ENCODE measurements around the gene PHPT1. TPM values are rescaled to one million over a fixed set of nuclear protein-coding genes. Genes with fewer than 3 reads are reported as not detected.
"Not testable (repeated sequence)": the region's sequence is repeated elsewhere in the genome, so short reads cannot be mapped to it uniquely, and the experiment has no call there.

The PHPT1 gene
- 10 to 100 TPM; 42.6 to 71.0 (median 66.7) TPM for total RNA-seq

GRCh38 chr9:136849038-136849959 lies at the start of gene PHPT1:
PHPT1 (plus strand) TSS chr9:136849409; CDS start chr9:136849431, 22 bp downstream.
- peak within 1 kb of the TSS; percentile 74 to 94 (median 86) for H3K27ac ChIP-seq
- H3K4me1 ChIP-seq = peaks cover 0 to 67% (median 21%) of the 10 kb centered on the region in 4 donors
- H3K36me3 ChIP-seq = peaks cover 0 to 17% (median 0%) of the 10 kb centered on the region in 3 donors
- peak; percentile 97 for DNase-seq (ENCODE audit: low spot score in 2 of 2)
- peak within 1 kb of the TSS; percentile 51 to 85 (median 72) for H3K4me3 ChIP-seq
- peaks cover 3 to 28% of the 10 kb centered on the region in 2 donors for H3K27me3 ChIP-seq
- 1% methylated on average over 22 to 55 of the region's 77 CpGs for WGBS, 2 donors
- TF ChIP-seq POLR2A (IDR thresholded peaks at IDR 0.05) = peak; percentile 55 to 84
- peak; percentile 41 to 94 for TF ChIP-seq EP300 (IDR thresholded peaks at IDR 0.05)
- peak in 2 of 5 experiments; percentile 27 to 63 for TF ChIP-seq CTCF (IDR thresholded peaks at IDR 0.05)
- no peaks in the 10 kb centered on the region for H3K9me3 ChIP-seq

- peak overlapping the region; percentile 2 to 47 (median 29) for H3K4me3 ChIP-seq
- H3K4me1 ChIP-seq = peaks cover 0 to 35% (median 17%) of the 10 kb centered on the region in 4 donors
- H3K27ac ChIP-seq = no peak overlapping the region
- H3K36me3 ChIP-seq = peaks cover 0 to 12% (median 0%) of the 10 kb centered on the region in 3 donors
- peak; percentile 32 to 37 for DNase-seq (ENCODE audit: low spot score in 2 of 2)
- peaks cover 0 to 64% of the 10 kb centered on the region in 2 donors for H3K27me3 ChIP-seq
- no peaks in the 10 kb centered on the region for H3K9me3 ChIP-seq
- 0 to 1% methylated on average over 24 to 37 of the region's 63 CpGs for WGBS, 2 donors
- TF ChIP-seq POLR2A (IDR thresholded peaks at IDR 0.05) = no peak
Observed at GRCh38 chr9:136799854-136800657, 49.2 kb upstream of the PHPT1 start.

GRCh38 chr9:136802321-136802720 lies 46.9 kb upstream of the PHPT1 start:
- WGBS, 2 donors = 77 to 82% methylated on average over 6 of the region's 6 CpGs

DNA sequence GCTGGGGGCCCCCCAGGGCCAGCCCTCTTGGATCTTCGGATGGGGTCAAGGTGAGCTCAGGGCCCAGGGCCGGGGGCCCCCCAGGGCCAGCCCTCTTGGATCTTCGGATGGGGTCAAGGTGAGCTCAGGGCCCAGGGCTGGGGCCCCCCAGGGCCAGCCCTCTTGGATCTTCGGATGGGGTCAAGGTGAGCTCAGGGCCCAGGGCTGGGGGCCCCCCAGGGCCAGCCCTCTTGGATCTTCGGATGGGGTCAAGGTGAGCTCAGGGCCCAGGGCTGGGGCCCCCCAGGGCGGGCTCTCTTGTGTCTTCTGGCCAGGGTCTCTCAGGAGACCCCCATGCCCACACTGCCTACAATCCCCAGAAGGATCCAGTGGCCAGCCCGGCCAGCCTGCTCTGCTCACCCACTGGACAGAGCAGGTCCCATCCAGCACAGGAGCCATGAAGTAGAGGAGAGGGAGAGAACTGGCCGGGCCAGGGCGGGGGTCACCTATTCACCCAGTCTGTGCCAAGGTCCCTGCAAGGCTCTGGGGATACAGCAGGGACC lies 46.1 kb upstream of the PHPT1 start:
- H3K27me3 ChIP-seq = peaks cover 0 to 46% of the 10 kb centered on the region in 2 donors
- H3K4me3 ChIP-seq; H3K27ac ChIP-seq; DNase-seq (ENCODE audit: low spot score in 2 of 2); H3K9me3 ChIP-seq: not testable (repeated sequence)
- WGBS, 2 donors = 80 to 100% methylated on average over 3 of the region's 9 CpGs
- peaks cover 0 to 41% (median 28%) of the 10 kb centered on the region in 4 donors for H3K4me1 ChIP-seq
- H3K36me3 ChIP-seq = peaks cover 0 to 16% (median 0%) of the 10 kb centered on the region in 3 donors

More at GRCh38 chr9:136802321-136802720, 46.9 kb upstream of the PHPT1 start:
- DNase-seq (ENCODE audit: low spot score in 2 of 2) = no peak
- Histone ChIP-seq H3K4me1 (peaks cover 0 to 41% (median 28%) of the 10 kb centered on the region in 4 donors), H3K27me3 (peaks cover 0 to 53% of the 10 kb centered on the region in 2 donors), H3K4me3 (no peak overlapping the region), H3K9me3 (no peaks in the 10 kb centered on the region), H3K27ac (no peak overlapping the region), H3K36me3 (peaks cover 0 to 16% (median 0%) of the 10 kb centered on the region in 3 donors)
- TF ChIP-seq CTCF (IDR thresholded peaks at IDR 0.05) (no peak), EP300 (IDR thresholded peaks at IDR 0.05) (no peak), POLR2A (IDR thresholded peaks at IDR 0.05) (no peak)

- 96% methylated on average over 22 of the region's 22 CpGs for whole genome bisulfite sequencing, 2 donors
- Histone ChIP-seq H3K27me3 (peaks cover 0 to 38% of the 10 kb centered on the region in 2 donors), H3K4me3 (no peak overlapping the region), H3K4me1 (peaks cover 0 to 44% (median 28%) of the 10 kb centered on the region in 4 donors), H3K9me3 (no peaks in the 10 kb centered on the region), H3K36me3 (peaks cover 0 to 16% (median 0%) of the 10 kb centered on the region in 3 donors), H3K27ac (no peak overlapping the region)
- TF ChIP-seq POLR2A (IDR thresholded peaks at IDR 0.05) (no peak), CTCF (IDR thresholded peaks at IDR 0.05) (no peak), EP300 (IDR thresholded peaks at IDR 0.05) (no peak)
- DNase-seq (ENCODE audit: low spot score in 2 of 2) = no peak
Observed at GRCh38 chr9:136803551-136804508, 45.4 kb upstream of the PHPT1 start.
